Upper lobe of left lung (tissue), 6 donors: Measurements from ENCODE around the gene MXRA7. TPM values are rescaled to one million over a fixed set of nuclear protein-coding genes. Genes with fewer than 3 reads are reported as not detected.
"Not testable (repeated sequence)": the region's sequence is repeated elsewhere in the genome, so short reads cannot be mapped to it uniquely, and the experiment has no call there.

Experiments used
- ATAC-seq, 2 donors: fragments of 200-7000 bp; cut with Tn5 transposase; one replicate each; pipeline ENCODE4 v1.9.1; 2022; ENCODE audit warnings: mild to moderate bottlenecking in 2 of 2, moderate library complexity in 2 of 2; ENCODE audit not compliant: low FRiP score in 2 of 2
- DNase-seq, 2 donors: peaks; one replicate each; pipeline ENCODE4 v3.0.0-alpha.2; 2019 to 2020
- H3K27ac ChIP-seq, 4 donors: fragments of 200-600 bp; sonication (generic); one replicate each; pipeline ENCODE4 v1.5.1; 2016 to 2019
- H3K27me3 ChIP-seq, 4 donors: fragments of 200-600 bp; sonication (generic); one replicate each; pipeline ENCODE4 v1.5.1; 2017 to 2019
- H3K36me3 ChIP-seq, 4 donors: fragments of 200-600 bp; sonication (generic); one replicate each; pipeline ENCODE4 v1.5.1; 2016 to 2019
- H3K4me1 ChIP-seq, 4 donors: fragments of 200-600 bp; sonication (generic); one replicate each; pipeline ENCODE4 v1.5.1; 2018 to 2019
- H3K4me3 ChIP-seq, 4 donors: fragments of 200-600 bp; sonication (generic); one replicate each; pipeline ENCODE4 v1.5.1; 2017 to 2019; ENCODE audit warnings: mild to moderate bottlenecking in 2 of 4, moderate library complexity in 1 of 4
- H3K9me3 ChIP-seq, 4 donors: fragments of 200-600 bp; sonication (generic); one replicate each; pipeline ENCODE4 v1.5.1; 2018 to 2019
- CTCF ChIP-seq, 6 experiments: fragments of 450-650 bp in 4 of 6; fragments of 200-600 bp in 2 of 6; sonication (generic) in 2 of 6; IDR thresholded peaks; one replicate each; pipeline ENCODE4 v1.5.1; 2016 to 2019; ENCODE audit warnings: antibody characterized with exemption in 6 of 6
- EP300 ChIP-seq, 4 donors: sonication (generic); formaldehyde crosslinking; IDR thresholded peaks; one replicate each; pipeline ENCODE4 v1.5.1; 2017; ENCODE audit warnings: antibody characterized with exemption in 4 of 4, control low read depth in 2 of 4
- POLR2A ChIP-seq, 4 donors: fragments of 450-650 bp; IDR thresholded peaks; one replicate each; pipeline ENCODE4 v1.5.1; 2016 to 2017; ENCODE audit warnings: antibody characterized with exemption in 4 of 4, mild to moderate bottlenecking in 2 of 4
- POLR2AphosphoS5 ChIP-seq, 2 donors: sonication (generic); formaldehyde crosslinking; IDR thresholded peaks; one replicate each; pipeline ENCODE4 v1.5.1; 2017; ENCODE audit warnings: antibody characterized with exemption in 2 of 2
- WGBS, 2 donors: methylation state at CpG; one replicate each; pipeline ENCODE4 v1.1.5; 2017 to 2018; 5-methylcytosine and 5-hydroxymethylcytosine counted together
- total RNA-seq, 6 donors: library from RNA; depleted of rRNA in 4 of 6; stranded (reverse); fragments of >200 nt in 4 of 6; gene quantifications; one replicate each; pipeline versions ENCODE4 v1.1.0 to v1.2.1, GENCODE V29; 2016 to 2021
- donor health status: DM: no; HTN: no; CAD: no; lungs with moderate emphysema.
- donor health status: DM: no; HTN: yes; CAD: no; lungs with severe emphysema.

Gene MXRA7
- total RNA-seq, 6 donors from 2014 or later, result 21.0 to 147 (median 73.5) TPM

- H3K36me3 ChIP-seq, result peaks cover 18 to 68% (median 51%) of the 10 kb centered on the region in 4 donors
- DNase-seq, result peak in 1 of 2 donors; percentile 63
- H3K27ac ChIP-seq, result peak overlapping the region; percentile 75 to 89 (median 84)
- 17 to 18% methylated on average over 4 of the region's 4 CpGs for WGBS, 2 donors
- H3K4me3 ChIP-seq, result no peak overlapping the region
- H3K4me1 ChIP-seq, result peaks cover 34 to 48% (median 38%) of the 10 kb centered on the region in 4 donors
- no peaks in the 10 kb centered on the region for H3K27me3 ChIP-seq
- H3K9me3 ChIP-seq, result no peaks in the 10 kb centered on the region
- TF ChIP-seq CTCF (IDR thresholded peaks at IDR 0.05) (peak; percentile 52 to 75 (median 63)), POLR2A (IDR thresholded peaks at IDR 0.05) (no peak)
- ATAC-seq, result peak in 1 of 2 donors; percentile 35
These were observed 4.2 kb upstream of the MXRA7 start for GRCh38 chr17:76714822-76715495.

- Histone ChIP-seq H3K36me3 (peaks cover 12 to 62% (median 44%) of the 10 kb centered on the region in 4 donors), H3K4me3 (no peak overlapping the region), H3K4me1 (peaks cover 34 to 54% (median 42%) of the 10 kb centered on the region in 4 donors), H3K9me3 (no peaks in the 10 kb centered on the region), H3K27me3 (no peaks in the 10 kb centered on the region), H3K27ac (peak overlapping the region in 2 of 4 donors; percentile 82 to 85)
- TF ChIP-seq POLR2A (IDR thresholded peaks at IDR 0.05), result no peak
- no peak for TF ChIP-seq CTCF (IDR thresholded peaks at IDR 0.05)
- no peak for TF ChIP-seq POLR2AphosphoS5 (IDR thresholded peaks at IDR 0.05)
- no peak for TF ChIP-seq EP300 (IDR thresholded peaks at IDR 0.05)
- 69 to 80% methylated on average over 5 of the region's 5 CpGs for WGBS, 2 donors
- DNase-seq, result no peak
- ATAC-seq, result no peak
These were observed 3.6 kb upstream of the MXRA7 start for GRCh38 chr17:76714336-76714735.

- peaks cover 6 to 56% (median 39%) of the 10 kb centered on the region in 4 donors for H3K36me3 ChIP-seq
- peak overlapping the region in 1 of 4 donors; percentile 85 for H3K27ac ChIP-seq
- H3K4me3 ChIP-seq, result no peak overlapping the region
- 93 to 94% methylated on average over 7 of the region's 7 CpGs for WGBS, 2 donors
- DNase-seq (no peak), ATAC-seq (no peak)
- H3K4me1 ChIP-seq, result peaks cover 35 to 60% (median 46%) of the 10 kb centered on the region in 4 donors
- H3K27me3 ChIP-seq, result no peaks in the 10 kb centered on the region
- no peak for TF ChIP-seq POLR2AphosphoS5 (IDR thresholded peaks at IDR 0.05)
- no peak for TF ChIP-seq POLR2A (IDR thresholded peaks at IDR 0.05)
- no peak for TF ChIP-seq EP300 (IDR thresholded peaks at IDR 0.05)
- TF ChIP-seq CTCF (IDR thresholded peaks at IDR 0.05), result no peak
- H3K9me3 ChIP-seq, result no peaks in the 10 kb centered on the region
These were observed 3.0 kb upstream of the MXRA7 start for GRCh38 chr17:76713765-76714164.

- not testable (repeated sequence) for DNase-seq, H3K4me3 ChIP-seq, H3K27me3 ChIP-seq, H3K9me3 ChIP-seq, ATAC-seq
- 70 to 75% methylated on average over 7 of the region's 7 CpGs for WGBS, 2 donors
- peaks cover 0 to 42% (median 24%) of the 10 kb centered on the region in 4 donors for H3K36me3 ChIP-seq
- peak overlapping the region in 2 of 4 donors; percentile 67 to 73 for H3K27ac ChIP-seq
- peaks cover 45 to 70% (median 59%) of the 10 kb centered on the region in 4 donors for H3K4me1 ChIP-seq
These were observed 1.6 kb upstream of the MXRA7 start for GRCh38 chr17:76712321-76712720.

GRCh38 chr17:76709951-76710862, 558 bp downstream of the MXRA7 start:
- peak overlapping the region; percentile 66 to 86 (median 78) for H3K4me3 ChIP-seq
- peak in 1 of 2 donors; percentile 32 for ATAC-seq
- peaks cover 0 to 21% (median 8%) of the 10 kb centered on the region in 4 donors for H3K36me3 ChIP-seq
- 17 to 22% methylated on average over 17 to 18 of the region's 79 CpGs for WGBS, 2 donors
- peaks cover 29 to 49% (median 40%) of the 10 kb centered on the region in 4 donors for H3K4me1 ChIP-seq
- TF ChIP-seq POLR2AphosphoS5 (IDR thresholded peaks at IDR 0.05), result peak in 1 of 2 donors; percentile 14
- not testable (repeated sequence) for H3K9me3 ChIP-seq, H3K27me3 ChIP-seq
- peak in 1 of 2 donors; percentile 86 for DNase-seq
- peak overlapping the region; percentile 83 to 94 (median 84) for H3K27ac ChIP-seq
